ENCODE results near the gene UBE2M.
A peak's percentile ranks its signal among the peaks of the same experiment; 100 is the strongest.

UBE2M gene

DNA sequence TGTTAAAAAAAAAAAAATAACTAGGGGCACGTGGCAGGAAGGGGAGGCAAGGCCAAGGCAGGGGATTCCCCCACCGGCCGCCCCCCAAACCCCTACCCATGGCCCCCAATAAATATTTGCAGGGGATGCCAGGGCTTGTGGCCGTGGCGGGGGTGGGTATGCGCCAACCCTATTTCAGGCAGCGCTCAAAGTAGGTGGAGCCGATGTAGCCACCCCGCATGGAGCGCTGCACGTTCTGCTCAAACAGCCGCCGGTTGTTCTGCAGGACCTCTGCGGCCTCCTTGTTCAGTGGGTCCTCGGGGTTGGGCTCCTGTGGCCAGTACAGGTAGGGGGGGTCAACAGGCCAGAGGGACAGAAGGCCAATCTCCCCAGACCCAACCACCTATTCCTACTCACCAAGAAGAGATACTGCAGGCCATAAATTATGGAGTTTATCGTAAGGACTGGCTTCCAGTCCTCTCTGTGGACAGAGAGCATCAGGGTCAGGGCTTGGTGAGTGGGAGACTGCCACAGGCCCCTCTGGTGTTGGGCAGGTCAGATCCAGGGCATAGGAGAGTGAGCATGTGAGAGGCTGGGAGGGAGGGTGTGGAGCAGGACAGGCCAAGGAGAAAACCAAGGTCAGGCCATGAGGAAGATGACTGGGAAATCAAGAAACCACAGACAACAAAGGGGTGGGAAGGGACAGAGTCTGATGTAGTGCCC is 2.3 kb downstream of the UBE2M start:
- DNase-seq (ENCODE audit: extremely low read depth in 1 of 2, low read depth in 1 of 2), result no peak

DNA sequence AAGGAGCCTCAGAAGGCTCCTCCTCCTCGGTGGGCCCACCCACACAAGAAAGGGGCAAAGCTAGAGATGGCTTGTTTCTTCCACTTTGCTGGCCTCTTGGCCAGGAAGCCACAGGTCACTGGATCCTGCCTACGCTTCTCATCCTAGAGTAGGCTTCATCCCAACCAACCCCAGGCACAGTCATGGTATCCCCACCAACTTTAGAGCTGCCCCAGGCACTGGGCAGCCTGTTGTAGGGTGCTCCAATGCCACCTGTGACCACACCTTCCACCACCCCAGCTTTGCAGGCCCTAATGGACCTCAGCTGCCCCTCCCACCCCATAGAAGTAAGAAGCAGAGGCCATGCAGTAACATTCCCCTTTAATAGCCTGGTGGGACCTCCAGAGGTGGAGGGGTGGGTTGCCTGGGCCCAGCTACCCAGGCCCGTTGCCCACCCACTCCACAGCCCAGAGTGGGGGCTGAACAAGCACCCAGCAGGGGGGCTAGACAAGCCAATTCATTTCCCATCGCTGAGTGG is 3.0 kb downstream of the UBE2M start:
- DNase-seq (ENCODE audit: extremely low read depth in 1 of 2, low read depth in 1 of 2), result no peak

DNA sequence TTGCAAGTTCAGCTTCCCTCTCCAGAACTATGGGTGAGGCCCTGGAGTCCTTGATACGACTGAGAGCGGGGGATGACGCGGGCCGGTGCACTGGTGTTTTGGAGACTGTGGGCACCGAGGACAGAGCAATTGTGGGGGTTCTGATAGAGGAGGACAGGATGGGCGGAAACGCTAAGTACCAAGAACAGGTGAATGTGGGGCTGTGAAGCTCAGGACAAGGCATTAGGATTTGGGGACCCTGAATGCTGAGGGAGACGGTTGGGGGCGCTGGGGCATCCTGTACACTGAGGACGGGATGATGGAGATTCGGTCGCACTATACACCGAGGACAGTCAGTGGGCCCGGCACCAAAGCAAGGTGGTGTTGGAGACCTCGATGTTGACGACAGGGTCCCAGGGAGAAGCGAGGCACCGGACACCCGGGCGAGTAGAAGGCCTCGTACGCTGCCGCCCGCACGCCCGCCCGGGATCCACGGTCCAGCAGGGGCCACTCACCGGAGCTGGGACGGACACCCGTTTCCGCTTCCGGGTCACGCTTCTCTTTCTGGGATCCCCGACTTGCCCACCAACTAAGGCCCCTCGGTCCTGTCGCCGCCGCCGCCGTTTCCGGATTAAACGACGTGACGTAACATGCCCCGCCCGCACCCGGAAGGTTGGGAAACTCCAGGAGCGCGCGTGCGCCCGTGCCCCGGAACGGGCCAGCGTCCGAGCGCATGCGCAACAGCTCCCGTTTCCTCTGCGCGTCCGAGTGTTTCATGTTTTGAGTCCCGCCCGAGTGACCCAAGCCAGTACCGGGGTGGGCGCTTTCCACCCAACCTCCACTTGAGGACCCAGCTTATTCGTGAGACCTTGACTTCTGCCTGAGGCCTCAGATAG is 3.7 kb downstream of the UBE2M start, which contains the start of gene CHMP2A:
Gene CHMP2A (minus strand): TSS at position 612 of the 875 bp plus-strand sequence. CDS start 893 bp downstream, outside the sequence.
- DNase-seq (ENCODE audit: extremely low read depth in 1 of 2, low read depth in 1 of 2), result peak; percentile 98

DNA sequence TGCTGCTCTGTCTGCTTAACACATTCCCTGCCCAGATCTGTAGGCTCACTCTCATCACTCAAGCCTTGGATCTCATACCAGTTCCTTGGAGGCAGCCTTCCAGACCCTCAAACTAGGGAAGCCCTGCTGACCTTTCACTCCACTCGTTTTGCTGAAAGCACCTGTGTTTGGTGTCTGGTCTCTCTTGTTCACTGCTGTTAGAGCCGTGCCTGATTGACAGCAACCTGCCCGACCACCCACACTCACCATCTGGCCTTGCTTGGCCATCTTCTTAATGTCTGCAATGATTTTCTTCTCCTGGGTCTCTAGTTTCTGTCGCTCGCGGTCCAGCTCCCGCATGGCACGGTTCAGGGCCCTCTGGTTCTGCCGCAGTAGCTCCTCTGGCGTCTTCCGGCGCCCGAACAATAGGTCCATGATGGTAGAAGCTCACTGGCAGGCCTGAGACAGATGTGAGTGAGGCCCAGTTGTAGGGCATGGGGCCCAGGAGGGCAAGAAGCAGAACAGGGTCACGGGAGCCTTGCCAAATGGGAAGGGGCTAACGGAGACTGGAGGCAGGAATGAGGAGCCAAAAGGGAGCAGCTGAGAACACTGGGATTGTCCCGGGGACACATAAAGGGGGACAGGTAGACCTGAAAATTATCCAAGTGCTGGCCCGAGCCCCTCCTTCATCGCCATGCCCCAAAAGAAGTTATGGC is 4.5 kb downstream of the UBE2M start:
- no peak for DNase-seq (ENCODE audit: extremely low read depth in 1 of 2, low read depth in 1 of 2)

DNA sequence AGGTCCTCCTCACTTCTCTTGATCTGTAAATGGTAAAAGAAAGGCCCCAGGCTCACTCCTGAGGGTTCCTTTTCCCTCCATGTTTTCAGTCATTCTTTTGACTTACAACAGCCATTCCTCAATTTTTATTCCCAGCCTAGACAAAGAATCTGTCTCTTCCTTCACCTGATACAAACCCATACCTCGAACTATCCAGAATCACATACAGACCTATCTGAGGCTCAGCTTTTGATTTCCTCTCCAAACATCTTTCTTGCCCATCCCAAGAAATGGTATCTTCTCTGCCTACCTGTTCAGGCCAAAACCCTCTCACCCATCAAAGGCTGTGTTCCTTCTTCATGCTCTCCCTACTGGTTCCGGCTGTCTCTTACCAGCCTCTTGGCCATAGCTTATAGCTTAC is 5.8 kb downstream of the UBE2M start:
- DNase-seq (ENCODE audit: extremely low read depth in 1 of 2, low read depth in 1 of 2), result no peak

DNA sequence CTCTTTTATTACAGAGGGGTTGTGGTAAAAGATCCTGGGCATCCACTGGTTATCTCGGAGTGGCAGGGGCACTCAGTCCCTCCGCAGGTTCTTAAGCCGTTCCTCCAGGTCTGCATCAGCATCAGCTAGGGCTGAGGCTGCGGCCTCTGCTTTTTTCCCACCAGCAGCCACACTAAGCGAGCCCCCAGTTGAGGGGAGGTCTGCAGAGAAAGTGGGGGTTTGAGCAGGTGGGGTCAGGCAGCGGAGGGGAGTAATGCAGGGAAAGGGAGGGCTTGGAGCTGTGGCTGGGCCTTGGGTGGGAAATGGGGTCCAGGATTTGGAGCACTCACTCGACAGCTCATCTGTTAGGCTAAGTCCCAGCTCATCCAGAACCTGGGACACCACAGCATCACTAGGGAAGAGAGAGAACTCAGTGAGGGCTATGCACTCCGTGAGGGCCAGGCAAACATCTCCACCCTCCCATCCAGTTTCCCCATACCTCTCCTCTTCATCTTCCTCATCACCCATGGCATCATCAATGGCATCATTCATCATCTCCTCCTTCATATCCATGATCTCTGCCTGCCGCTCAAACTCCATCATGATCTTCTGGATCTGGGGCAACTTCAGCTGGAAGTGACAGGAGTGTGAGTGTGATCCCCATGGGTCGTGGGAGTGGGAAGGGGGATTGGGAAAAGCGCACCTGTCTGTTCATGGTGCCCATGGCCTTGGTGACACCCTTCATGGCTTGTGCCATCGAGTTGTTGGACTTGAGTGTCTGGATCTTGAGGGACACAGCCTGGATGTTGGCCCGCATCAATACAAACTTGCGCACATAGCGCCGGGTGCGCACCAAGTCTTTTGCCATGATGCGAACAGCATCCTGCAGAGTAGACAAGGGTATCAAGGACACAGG is 6.6 kb downstream of the UBE2M start:
- DNase-seq (ENCODE audit: extremely low read depth in 1 of 2, low read depth in 1 of 2), result no peak

DNA sequence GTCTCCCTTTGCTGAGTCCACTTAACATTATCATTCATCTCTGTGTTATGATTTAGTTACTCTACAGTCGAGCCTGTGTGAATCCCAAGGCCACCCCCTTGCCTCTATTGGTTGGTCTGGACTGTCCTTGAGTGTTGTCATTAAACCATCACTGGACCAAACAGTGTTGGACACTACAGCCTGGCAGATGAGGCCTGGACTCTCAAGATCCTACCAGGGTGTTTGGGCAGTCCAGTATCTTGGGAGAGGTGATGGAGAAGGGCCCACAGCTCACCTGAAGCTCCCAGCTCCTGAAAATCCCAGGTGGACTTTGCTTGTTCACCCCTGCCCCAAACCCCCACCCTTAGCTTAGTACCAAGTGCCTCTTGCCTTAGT is 7.3 kb downstream of the UBE2M start:
- DNase-seq (ENCODE audit: extremely low read depth in 1 of 2, low read depth in 1 of 2), result no peak

DNA sequence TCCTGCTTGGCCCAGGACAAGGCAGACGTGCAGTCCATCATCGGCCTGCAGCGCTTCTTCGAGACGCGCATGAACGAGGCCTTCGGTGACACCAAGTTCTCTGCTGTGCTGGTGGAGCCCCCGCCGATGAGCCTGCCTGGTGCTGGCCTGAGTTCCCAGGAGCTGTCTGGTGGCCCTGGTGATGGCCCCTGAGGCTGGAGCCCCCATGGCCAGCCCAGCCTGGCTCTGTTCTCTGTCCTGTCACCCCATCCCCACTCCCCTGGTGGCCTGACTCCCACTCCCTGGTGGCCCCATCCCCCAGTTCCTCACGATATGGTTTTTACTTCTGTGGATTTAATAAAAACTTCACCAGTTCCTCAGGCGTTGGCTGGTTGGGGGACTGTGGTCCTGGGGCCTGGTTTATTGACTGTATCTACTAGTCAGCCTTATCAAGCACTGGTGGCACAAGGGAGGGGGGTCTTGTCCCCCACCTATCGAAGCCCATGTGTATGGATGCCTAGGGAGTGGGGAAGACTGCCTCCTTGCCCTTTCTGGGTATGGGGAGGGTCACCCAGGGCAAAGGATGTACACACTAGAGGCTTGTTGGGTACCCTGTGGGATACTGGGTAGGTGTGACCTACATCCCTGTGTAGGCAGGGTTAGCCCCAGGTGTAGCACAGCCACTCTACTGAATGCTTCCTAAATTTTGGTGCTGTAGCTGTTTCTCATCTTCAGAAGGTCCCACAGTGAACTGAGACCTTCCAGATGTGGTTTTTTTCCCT is 7.9 kb downstream of the UBE2M start:
- no peak for DNase-seq (ENCODE audit: extremely low read depth in 1 of 2, low read depth in 1 of 2)

DNA sequence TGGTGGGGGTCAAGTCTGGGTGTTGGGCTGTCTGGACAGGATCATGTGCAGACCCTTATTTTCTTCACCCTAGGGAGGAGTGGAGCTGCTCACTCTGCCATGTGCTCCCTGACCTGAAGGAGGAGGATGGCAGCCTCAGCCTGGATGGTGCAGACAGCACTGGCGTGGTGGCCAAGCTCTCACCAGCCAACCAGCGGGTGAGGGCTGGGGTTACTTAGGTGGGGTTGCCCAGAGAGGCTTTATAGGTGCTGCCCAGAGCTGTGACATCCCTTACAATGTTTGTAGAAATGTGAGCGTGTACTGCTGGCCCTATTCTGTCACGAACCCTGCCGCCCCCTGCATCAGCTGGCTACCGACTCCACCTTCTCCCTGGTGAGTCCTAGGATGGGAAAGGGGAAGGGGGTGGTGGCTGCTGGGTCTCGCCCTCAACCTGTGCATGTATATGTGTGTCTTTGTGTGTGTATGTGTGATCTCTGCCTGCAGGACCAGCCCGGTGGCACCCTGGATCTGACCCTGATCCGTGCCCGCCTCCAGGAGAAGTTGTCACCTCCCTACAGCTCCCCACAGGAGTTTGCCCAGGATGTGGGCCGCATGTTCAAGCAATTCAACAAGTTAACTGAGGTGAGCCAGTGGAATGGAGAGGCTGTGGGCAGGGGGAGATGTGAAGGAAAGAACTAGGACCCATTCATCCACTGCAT is 8.6 kb downstream of the UBE2M start:
- DNase-seq (ENCODE audit: extremely low read depth in 1 of 2, low read depth in 1 of 2), result no peak

DNA sequence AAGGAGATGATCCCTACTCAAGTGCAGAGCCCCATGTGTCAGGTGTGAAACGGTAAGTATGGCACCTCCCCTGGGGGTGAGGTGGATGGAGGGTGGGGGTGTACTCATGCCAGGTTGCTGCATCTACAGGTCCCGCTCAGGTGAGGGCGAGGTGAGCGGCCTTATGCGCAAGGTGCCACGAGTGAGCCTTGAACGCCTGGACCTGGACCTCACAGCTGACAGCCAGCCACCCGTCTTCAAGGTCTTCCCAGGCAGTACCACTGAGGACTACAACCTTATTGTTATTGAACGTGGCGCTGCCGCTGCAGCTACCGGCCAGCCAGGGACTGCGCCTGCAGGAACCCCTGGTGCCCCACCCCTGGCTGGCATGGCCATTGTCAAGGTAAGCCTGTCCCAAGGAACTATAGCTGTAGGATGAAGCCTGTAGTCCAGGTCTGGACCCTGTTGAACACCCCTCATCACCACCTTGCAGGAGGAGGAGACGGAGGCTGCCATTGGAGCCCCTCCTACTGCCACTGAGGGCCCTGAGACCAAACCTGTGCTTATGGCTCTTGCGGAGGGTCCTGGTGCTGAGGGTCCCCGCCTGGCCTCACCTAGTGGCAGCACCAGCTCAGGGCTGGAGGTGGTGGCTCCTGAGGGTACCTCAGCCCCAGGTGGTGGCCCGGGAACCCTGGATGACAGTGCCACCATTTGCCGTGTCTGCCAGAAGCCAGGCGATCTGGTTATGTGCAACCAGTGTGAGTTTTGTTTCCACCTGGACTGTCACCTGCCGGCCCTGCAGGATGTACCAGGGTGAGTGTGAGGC is 9.3 kb downstream of the UBE2M start:
- no peak for DNase-seq (ENCODE audit: extremely low read depth in 1 of 2, low read depth in 1 of 2)

DNA sequence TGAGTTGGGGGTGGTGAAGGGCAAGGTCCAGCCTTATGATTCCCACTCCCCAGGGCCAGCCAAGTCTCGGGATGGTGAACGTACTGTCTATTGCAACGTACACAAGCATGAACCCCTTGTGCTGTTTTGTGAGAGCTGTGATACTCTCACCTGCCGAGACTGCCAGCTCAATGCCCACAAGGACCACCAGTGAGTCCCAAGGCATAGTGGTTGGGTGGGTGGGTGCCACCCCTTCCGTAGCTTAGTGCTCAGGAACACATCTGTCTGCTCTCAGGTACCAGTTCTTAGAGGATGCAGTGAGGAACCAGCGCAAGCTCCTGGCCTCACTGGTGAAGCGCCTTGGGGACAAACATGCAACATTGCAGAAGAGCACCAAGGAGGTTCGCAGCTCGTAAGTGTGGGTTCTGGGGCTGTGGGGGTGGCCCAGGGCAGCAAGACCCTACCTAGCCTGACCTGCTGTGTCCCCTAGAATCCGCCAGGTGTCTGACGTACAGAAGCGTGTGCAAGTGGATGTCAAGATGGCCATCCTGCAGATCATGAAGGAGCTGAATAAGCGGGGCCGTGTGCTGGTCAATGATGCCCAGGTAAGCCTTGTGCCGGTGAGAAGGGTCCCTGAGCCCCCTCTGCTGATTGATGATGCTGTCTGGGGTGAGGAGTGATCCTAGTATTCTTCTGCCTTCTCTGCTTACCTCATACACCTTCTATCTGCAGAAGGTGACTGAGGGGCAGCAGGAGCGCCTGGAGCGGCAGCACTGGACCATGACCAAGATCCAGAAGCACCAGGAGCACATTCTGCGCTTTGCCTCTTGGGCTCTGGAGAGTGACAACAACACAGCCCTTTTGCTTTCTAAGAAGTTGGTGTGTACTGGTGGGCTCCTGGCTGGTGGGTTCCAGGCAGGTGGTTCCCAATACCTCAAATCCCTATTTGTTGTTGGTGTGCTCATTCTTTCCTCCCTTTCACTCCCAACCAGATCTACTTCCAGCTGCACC is 10.8 kb downstream of the UBE2M start:
- DNase-seq (ENCODE audit: extremely low read depth in 1 of 2, low read depth in 1 of 2), result no peak

DNA sequence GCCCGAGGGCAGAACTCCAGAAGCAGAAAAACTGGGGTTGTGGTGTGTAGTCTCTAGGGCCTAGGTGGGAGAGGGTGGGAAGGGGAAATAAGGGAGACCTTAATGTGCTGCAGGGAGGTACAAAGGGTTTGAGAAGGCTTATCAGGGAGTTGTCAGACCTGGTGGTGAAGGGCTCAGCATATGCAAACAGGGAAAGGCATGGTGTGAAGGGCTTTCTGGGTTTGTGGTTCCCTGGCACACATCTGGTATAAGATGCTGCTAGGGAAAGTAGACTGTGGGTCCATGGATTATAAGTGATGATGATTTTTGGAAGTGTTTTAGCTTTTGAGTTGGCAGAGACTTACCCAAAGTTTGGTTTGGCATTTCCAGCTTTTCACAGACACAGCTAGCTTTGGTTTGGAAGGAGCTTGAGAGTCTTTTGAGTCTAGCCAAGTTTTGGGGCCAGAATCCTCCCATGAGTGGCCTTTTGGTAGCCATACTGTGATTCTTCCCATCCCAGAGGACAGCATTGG is 12.3 kb downstream of the UBE2M start:
- no peak for DNase-seq (ENCODE audit: extremely low read depth in 1 of 2, low read depth in 1 of 2)

DNA sequence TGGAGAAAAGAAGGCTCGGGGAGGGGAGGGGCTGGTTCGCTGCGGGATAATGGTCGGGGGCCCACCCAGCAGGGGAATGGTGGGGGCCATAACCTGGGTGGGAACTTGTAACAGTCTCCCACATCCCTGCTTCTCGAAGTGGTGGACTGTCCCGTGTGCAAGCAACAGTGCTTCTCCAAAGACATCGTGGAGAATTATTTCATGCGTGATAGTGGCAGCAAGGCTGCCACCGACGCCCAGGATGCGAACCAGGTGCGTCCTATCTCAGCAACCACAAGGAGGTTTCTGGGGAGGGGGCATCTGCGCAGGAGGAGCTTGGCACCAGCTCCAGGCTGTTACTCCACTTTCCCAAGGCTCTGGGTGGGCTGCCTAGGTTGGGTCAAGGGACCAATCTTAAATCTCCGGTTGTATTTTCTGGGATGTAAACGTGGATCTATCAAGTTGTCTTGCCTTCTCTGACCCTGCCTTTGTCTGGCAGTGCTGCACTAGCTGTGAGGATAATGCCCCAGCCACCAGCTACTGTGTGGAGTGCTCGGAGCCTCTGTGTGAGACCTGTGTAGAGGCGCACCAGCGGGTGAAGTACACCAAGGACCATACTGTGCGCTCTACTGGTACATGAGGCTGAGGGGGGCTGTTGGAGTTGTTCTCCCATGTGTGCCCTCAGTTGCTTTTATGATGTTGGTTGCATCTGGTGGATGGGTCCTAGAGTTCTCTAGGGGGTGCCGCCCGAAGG is 13.0 kb downstream of the UBE2M start:
- no peak for DNase-seq (ENCODE audit: extremely low read depth in 1 of 2, low read depth in 1 of 2)

DNA sequence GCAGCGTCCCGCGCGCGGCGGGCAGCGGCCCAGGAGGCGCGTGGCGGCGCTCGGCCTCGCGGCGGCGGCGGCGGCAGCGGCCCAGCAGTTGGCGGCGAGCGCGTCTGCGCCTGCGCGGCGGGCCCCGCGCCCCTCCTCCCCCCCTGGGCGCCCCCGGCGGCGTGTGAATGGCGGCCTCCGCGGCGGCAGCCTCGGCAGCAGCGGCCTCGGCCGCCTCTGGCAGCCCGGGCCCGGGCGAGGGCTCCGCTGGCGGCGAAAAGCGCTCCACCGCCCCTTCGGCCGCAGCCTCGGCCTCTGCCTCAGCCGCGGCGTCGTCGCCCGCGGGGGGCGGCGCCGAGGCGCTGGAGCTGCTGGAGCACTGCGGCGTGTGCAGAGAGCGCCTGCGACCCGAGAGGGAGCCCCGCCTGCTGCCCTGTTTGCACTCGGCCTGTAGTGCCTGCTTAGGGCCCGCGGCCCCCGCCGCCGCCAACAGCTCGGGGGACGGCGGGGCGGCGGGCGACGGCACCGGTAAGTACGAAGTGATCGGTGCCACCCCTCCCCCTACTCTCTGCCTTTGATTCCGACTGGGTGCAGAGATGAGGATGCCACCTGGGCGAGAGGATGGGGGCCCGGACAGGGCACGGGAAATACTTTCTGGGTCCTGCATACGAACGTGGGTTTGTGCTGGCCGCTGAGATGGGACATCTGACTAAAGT is 13.7 kb downstream of the UBE2M start:
- DNase-seq (ENCODE audit: extremely low read depth in 1 of 2, low read depth in 1 of 2), result no peak

DNA sequence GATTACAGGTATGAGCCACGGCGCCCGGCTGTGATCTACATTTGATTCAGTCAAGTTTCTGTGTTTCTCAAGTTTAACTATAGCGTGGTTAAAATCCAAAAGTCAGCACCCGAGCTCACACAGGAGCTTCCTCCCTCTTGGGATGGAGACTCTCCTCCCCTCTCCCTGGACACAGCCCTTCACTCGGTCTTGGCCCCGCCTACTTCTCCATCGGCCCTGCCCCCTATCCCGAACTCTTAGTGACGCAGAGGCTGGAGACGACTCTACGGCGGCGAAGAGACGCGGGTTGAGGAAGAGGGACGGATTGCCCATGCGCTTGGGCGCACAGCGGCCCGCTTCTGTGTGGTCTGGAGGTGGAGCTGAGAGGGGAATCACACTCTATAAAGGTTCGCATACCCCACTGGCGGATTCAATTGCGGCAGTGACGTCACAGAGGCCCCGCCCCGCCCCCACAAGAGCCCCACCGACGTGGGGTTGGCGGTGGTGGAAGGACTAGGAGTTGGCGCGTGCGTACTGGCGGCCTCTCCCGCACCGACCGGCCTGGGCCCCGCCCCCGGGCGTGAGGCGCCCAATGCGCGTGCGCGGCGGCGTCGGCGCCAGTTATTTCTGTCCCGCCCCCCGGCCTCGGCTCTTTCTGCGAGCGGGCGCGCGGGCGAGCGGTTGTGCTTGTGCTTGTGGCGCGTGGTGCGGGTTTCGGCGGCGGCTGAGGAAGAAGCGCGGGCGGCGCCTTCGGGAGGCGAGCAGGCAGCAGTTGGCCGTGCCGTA is 14.4 kb downstream of the UBE2M start, which contains the start of gene TRIM28:
Gene TRIM28 (plus strand): TSS at position 239 of the 765 bp plus-strand sequence. CDS start 694 bp downstream, outside the sequence.
- peak; percentile 99 to 100 for DNase-seq (ENCODE audit: extremely low read depth in 1 of 2, low read depth in 1 of 2)
